Measurements from ENCODE around the gene GPR179. TPM values are rescaled to one million over a fixed set of nuclear protein-coding genes. Genes with fewer than 3 reads are reported as not detected.

The GPR179 gene
- total and polyA plus RNA-seq, 2 experiments from 2014 or later = not detected

GRCh38 chr17:38363016-38363415 lies 19.3 kb upstream of the GPR179 start:
- peaks cover 18% of the 10 kb centered on the region for H3K4me1 ChIP-seq (ENCODE audit: insufficient read depth)
- peaks cover 55% of the 10 kb centered on the region for H3K79me2 ChIP-seq (ENCODE audit: insufficient read depth)
- H3K36me3 ChIP-seq (ENCODE audit: low read depth) = peaks cover 10% of the 10 kb centered on the region; the same call in 1 of the 2 replicates
- 92 to 93% methylated on average over 5 of the region's 5 CpGs for WGBS, 2 experiments (ENCODE audit: low coverage in 1 of 2, low lambda C conversion rate in 2 of 2, missing lambda C conversion rate in 2 of 2)
- H4K20me1 ChIP-seq (ENCODE audit: insufficient read depth) = no peaks in the 10 kb centered on the region; the same call in 1 of the 2 replicates
- no peak overlapping the region for H3K27ac ChIP-seq
- H3K9me2 ChIP-seq (ENCODE audit: insufficient read depth) = no peaks in the 10 kb centered on the region
- H3K4me3 ChIP-seq = no peak overlapping the region
- no peaks in the 10 kb centered on the region for H3K27me3 ChIP-seq (replicated peaks; ENCODE audit: insufficient read depth)
- no peak for DNase-seq
- TF ChIP-seq EZH2phosphoT487 (IDR thresholded peaks at IDR 0.05; ENCODE audit: insufficient read depth, low read depth) = no peak
- no peak for TF ChIP-seq EZH2 (IDR thresholded peaks at IDR 0.05; ENCODE audit: insufficient read depth, poor library complexity, severe bottlenecking)
- no peaks in the 10 kb centered on the region for H3K9me3 ChIP-seq (ENCODE audit: low read depth)
- in situ Hi-C loops (cut with MboI) = no loop called here
- H3F3A ChIP-seq (ENCODE audit: insufficient read depth) = no peaks in the 10 kb centered on the region
- H3K4me2 ChIP-seq (ENCODE audit: unreplicated experiment) = no peak overlapping the region
- H2AFZ ChIP-seq = no peak overlapping the region
- H3K9ac ChIP-seq = no peak overlapping the region

GRCh38 chr17:38361694-38362465 lies 18.1 kb upstream of the GPR179 start:
- Histone ChIP-seq H3K9me3 (ENCODE audit: low read depth) (no peaks in the 10 kb centered on the region), H3K36me3 (ENCODE audit: low read depth) (0 out of 2 replicates have a peak, but pooled peaks cover 7% of the 10 kb centered on the region), H3K27me3 (replicated peaks; ENCODE audit: insufficient read depth) (no peaks in the 10 kb centered on the region), H3F3A (ENCODE audit: insufficient read depth) (no peaks in the 10 kb centered on the region), H3K27ac (no peak overlapping the region), H4K20me1 (ENCODE audit: insufficient read depth) (peaks cover 3% of the 10 kb centered on the region; the same call in 1 of the 2 replicates), H3K4me1 (ENCODE audit: insufficient read depth) (peaks cover 18% of the 10 kb centered on the region), H3K9me2 (ENCODE audit: insufficient read depth) (no peaks in the 10 kb centered on the region), H3K9ac (no peak overlapping the region), H3K4me3 (no peak overlapping the region), H2AFZ (no peak overlapping the region), H3K79me2 (ENCODE audit: insufficient read depth) (peaks cover 66% of the 10 kb centered on the region), H3K4me2 (ENCODE audit: unreplicated experiment) (no peak overlapping the region)
- in situ Hi-C loops (cut with MboI) = no loop called here
- peak; percentile 51 for DNase-seq
- TF ChIP-seq EZH2 (IDR thresholded peaks at IDR 0.05; ENCODE audit: insufficient read depth, poor library complexity, severe bottlenecking) = no peak
- no peak for TF ChIP-seq EZH2phosphoT487 (IDR thresholded peaks at IDR 0.05; ENCODE audit: insufficient read depth, low read depth)
- WGBS, 2 experiments (ENCODE audit: low coverage in 1 of 2, low lambda C conversion rate in 2 of 2, missing lambda C conversion rate in 2 of 2) = 63 to 69% methylated on average over 5 of the region's 5 CpGs

GRCh38 chr17:38358586-38359513 lies 15.1 kb upstream of the GPR179 start:
- Histone ChIP-seq H3K9me3 (ENCODE audit: low read depth) (no peaks in the 10 kb centered on the region), H3K4me3 (no peak overlapping the region), H3K4me2 (ENCODE audit: unreplicated experiment) (no peak overlapping the region), H3K27me3 (replicated peaks; ENCODE audit: insufficient read depth) (no peaks in the 10 kb centered on the region), H2AFZ (no peak overlapping the region), H4K20me1 (ENCODE audit: insufficient read depth) (peaks cover 3% of the 10 kb centered on the region; the same call in 1 of the 2 replicates), H3K27ac (no peak overlapping the region), H3F3A (ENCODE audit: insufficient read depth) (no peaks in the 10 kb centered on the region), H3K9me2 (ENCODE audit: insufficient read depth) (no peaks in the 10 kb centered on the region), H3K36me3 (ENCODE audit: low read depth) (no peaks in the 10 kb centered on the region), H3K9ac (no peak overlapping the region), H3K79me2 (ENCODE audit: insufficient read depth) (peaks cover 91% of the 10 kb centered on the region), H3K4me1 (ENCODE audit: insufficient read depth) (peaks cover 21% of the 10 kb centered on the region)
- DNase-seq = peak; percentile 32
- 60 to 61% methylated on average over 9 of the region's 9 CpGs for WGBS, 2 experiments (ENCODE audit: low coverage in 1 of 2, low lambda C conversion rate in 2 of 2, missing lambda C conversion rate in 2 of 2)
- in situ Hi-C loops (cut with MboI) = no loop called here
- TF ChIP-seq EZH2phosphoT487 (IDR thresholded peaks at IDR 0.05; ENCODE audit: insufficient read depth, low read depth) = no peak
- TF ChIP-seq EZH2 (IDR thresholded peaks at IDR 0.05; ENCODE audit: insufficient read depth, poor library complexity, severe bottlenecking) = no peak

- peak; percentile 24 for DNase-seq
- no peaks in the 10 kb centered on the region for H3K36me3 ChIP-seq (ENCODE audit: low read depth)
- H3K9me2 ChIP-seq (ENCODE audit: insufficient read depth) = no peaks in the 10 kb centered on the region
- H3K79me2 ChIP-seq (ENCODE audit: insufficient read depth) = peaks cover 91% of the 10 kb centered on the region
- 12 to 22% methylated on average over 2 of the region's 2 CpGs for WGBS, 2 experiments (ENCODE audit: low coverage in 1 of 2, low lambda C conversion rate in 2 of 2, missing lambda C conversion rate in 2 of 2)
- peaks cover 3% of the 10 kb centered on the region; the same call in 1 of the 2 replicates for H4K20me1 ChIP-seq (ENCODE audit: insufficient read depth)
- H3F3A ChIP-seq (ENCODE audit: insufficient read depth) = no peaks in the 10 kb centered on the region
- H2AFZ ChIP-seq = no peak overlapping the region
- no peak overlapping the region for H3K4me3 ChIP-seq
- in situ Hi-C loops (cut with MboI) = no loop called here
- no peaks in the 10 kb centered on the region for H3K27me3 ChIP-seq (replicated peaks; ENCODE audit: insufficient read depth)
- no peak for TF ChIP-seq EZH2 (IDR thresholded peaks at IDR 0.05; ENCODE audit: insufficient read depth, poor library complexity, severe bottlenecking)
- TF ChIP-seq EZH2phosphoT487 (IDR thresholded peaks at IDR 0.05; ENCODE audit: insufficient read depth, low read depth) = no peak
- H3K27ac ChIP-seq = no peak overlapping the region
- no peak overlapping the region for H3K9ac ChIP-seq
- H3K4me1 ChIP-seq (ENCODE audit: insufficient read depth) = peaks cover 29% of the 10 kb centered on the region
- H3K4me2 ChIP-seq (ENCODE audit: unreplicated experiment) = no peak overlapping the region
- H3K9me3 ChIP-seq (ENCODE audit: low read depth) = no peaks in the 10 kb centered on the region
Observed at GRCh38 chr17:38357486-38358123, 13.8 kb upstream of the GPR179 start.

Data from GM23248 (cell line).